IPS-NIHi7 (cell line): Measurements from ENCODE around the gene MYO15B.

Experiments used
- DNase-seq: peaks from one replicate; pipeline ENCODE4 v3.0.0; 2012; ENCODE audit warnings: mixed read lengths; ENCODE audit errors: extremely low spot score

The MYO15B gene

GRCh38 chr17:75587675-75588595 is at the start of gene MYO15B:
TSS of gene MYO15B (plus strand) at chr17:75587800. CDS start at chr17:75588058, 258 bp downstream.
- DNase-seq = peak; percentile 88

GRCh38 chr17:75539967-75540729 is 47.5 kb upstream of the MYO15B start:
- no peak for DNase-seq

- DNase-seq = no peak
These were observed 46.6 kb upstream of the MYO15B start for GRCh38 chr17:75540923-75541503.

- no peak for DNase-seq
These were observed 45.4 kb upstream of the MYO15B start for GRCh38 chr17:75542229-75542628.

GRCh38 chr17:75542728-75543336 is 44.8 kb upstream of the MYO15B start:
- DNase-seq = no peak

- DNase-seq = no peak
These were observed 43.4 kb upstream of the MYO15B start for GRCh38 chr17:75544250-75544649.

- no peak for DNase-seq
These were observed 41.4 kb upstream of the MYO15B start for GRCh38 chr17:75546181-75546580.

- no peak for DNase-seq
These were observed 40.5 kb upstream of the MYO15B start for GRCh38 chr17:75547091-75547490.

- DNase-seq = no peak
These were observed 38.8 kb upstream of the MYO15B start for GRCh38 chr17:75548813-75549212.

- DNase-seq = peak; percentile 86
These were observed 38.1 kb upstream of the MYO15B start for GRCh38 chr17:75549246-75550138.

- DNase-seq = no peak
These were observed 37.5 kb upstream of the MYO15B start for GRCh38 chr17:75550139-75550465.

- no peak for DNase-seq
These were observed 36.3 kb upstream of the MYO15B start for GRCh38 chr17:75551266-75551665.

GRCh38 chr17:75552425-75553294 is 34.9 kb upstream of the MYO15B start:
- peak; percentile 51 for DNase-seq

- no peak for DNase-seq
These were observed 34.1 kb upstream of the MYO15B start for GRCh38 chr17:75553295-75554110.

GRCh38 chr17:75555679-75556153 is 31.9 kb upstream of the MYO15B start:
- DNase-seq = no peak

- DNase-seq = no peak
These were observed 30.3 kb upstream of the MYO15B start for GRCh38 chr17:75557075-75557851.

- no peak for DNase-seq
These were observed 29.5 kb upstream of the MYO15B start for GRCh38 chr17:75557852-75558665.
